ENCODE results near the gene SEC14L1.

Gene SEC14L1

GRCh38 chr17:77237232-77238008, 96.7 kb downstream of the SEC14L1 start:
- DNase-seq (ENCODE audit: insufficient read length, low spot score): no peak
- TF ChIP-seq PAX5 (IDR thresholded peaks at IDR 0.05; ENCODE audit: insufficient read depth, low read length, severe bottlenecking): no peak
- no peak for TF ChIP-seq SPI1 (IDR thresholded peaks at IDR 0.05; ENCODE audit: low read depth, low read length)
- TF ChIP-seq POLR2AphosphoS5 (IDR thresholded peaks at IDR 0.05; ENCODE audit: low read depth, low read length): no peak
- no peak for TF ChIP-seq TAF1 (IDR thresholded peaks at IDR 0.05; ENCODE audit: low read depth, low read length)
- TF ChIP-seq POLR2A (IDR thresholded peaks at IDR 0.05; ENCODE audit: low read depth, low read length): no peak
- no peak for TF ChIP-seq POU2F2 (IDR thresholded peaks at IDR 0.05; ENCODE audit: low read depth, low read length)
- FAIRE-seq: peak; percentile 66

GRCh38 chr17:77240976-77241375, 100.2 kb downstream of the SEC14L1 start:
- FAIRE-seq: no peak
- TF ChIP-seq SPI1 (IDR thresholded peaks at IDR 0.05; ENCODE audit: low read depth, low read length) (no peak), TAF1 (IDR thresholded peaks at IDR 0.05; ENCODE audit: low read depth, low read length) (no peak), PAX5 (IDR thresholded peaks at IDR 0.05; ENCODE audit: insufficient read depth, low read length, severe bottlenecking) (no peak), POU2F2 (IDR thresholded peaks at IDR 0.05; ENCODE audit: low read depth, low read length) (no peak), POLR2A (IDR thresholded peaks at IDR 0.05; ENCODE audit: low read depth, low read length) (no peak)
- DNase-seq (ENCODE audit: insufficient read length, low spot score): no peak

- DNase-seq (ENCODE audit: insufficient read length, low spot score): no peak
- TF ChIP-seq POLR2A (IDR thresholded peaks at IDR 0.05; ENCODE audit: low read depth, low read length) (no peak), POLR2AphosphoS5 (IDR thresholded peaks at IDR 0.05; ENCODE audit: low read depth, low read length) (no peak), POU2F2 (IDR thresholded peaks at IDR 0.05; ENCODE audit: low read depth, low read length) (no peak), SPI1 (IDR thresholded peaks at IDR 0.05; ENCODE audit: low read depth, low read length) (no peak), PAX5 (IDR thresholded peaks at IDR 0.05; ENCODE audit: insufficient read depth, low read length, severe bottlenecking) (no peak), TAF1 (IDR thresholded peaks at IDR 0.05; ENCODE audit: low read depth, low read length) (no peak)
- FAIRE-seq: no peak
These were observed 101.5 kb downstream of the SEC14L1 start for GRCh38 chr17:77242118-77242851.

DNA sequence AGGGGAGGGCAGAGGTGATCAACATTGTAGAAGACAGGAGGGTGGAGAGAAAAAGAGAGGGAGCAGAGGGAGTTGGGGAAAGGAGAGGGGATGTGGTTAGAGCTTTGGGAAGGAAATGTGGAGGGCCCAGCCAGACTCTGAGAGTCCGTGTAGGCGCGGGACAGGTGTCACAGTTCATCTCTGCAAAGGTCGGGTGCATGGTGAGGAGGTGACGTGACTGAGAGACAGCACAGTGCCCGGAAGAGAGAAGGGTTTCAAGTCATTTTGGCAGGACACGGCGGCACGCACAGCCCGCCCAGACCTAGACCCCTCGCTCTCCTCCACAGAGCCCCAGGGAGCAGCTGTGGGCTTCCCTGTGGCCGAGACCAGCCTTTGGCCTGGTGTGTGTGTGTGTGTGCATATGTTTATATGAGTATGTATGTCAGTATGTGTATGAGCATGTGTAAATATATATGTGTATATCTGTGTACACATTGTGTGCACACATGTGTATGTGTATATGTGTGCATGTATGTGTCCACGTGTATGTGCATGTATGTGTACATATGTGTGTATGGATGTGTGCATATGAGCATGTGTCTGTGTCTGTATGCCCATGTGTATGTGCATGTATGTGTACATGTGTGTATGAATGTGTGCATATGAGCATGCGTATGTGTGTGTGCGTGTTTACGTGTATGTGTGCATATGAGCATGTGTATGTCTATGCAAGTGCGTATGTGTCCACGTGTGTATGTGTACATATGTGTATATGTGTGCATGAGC, 104.6 kb downstream of the SEC14L1 start:
- FAIRE-seq (peak; percentile 98), DNase-seq (ENCODE audit: insufficient read length, low spot score) (peak; percentile 70)

DNA sequence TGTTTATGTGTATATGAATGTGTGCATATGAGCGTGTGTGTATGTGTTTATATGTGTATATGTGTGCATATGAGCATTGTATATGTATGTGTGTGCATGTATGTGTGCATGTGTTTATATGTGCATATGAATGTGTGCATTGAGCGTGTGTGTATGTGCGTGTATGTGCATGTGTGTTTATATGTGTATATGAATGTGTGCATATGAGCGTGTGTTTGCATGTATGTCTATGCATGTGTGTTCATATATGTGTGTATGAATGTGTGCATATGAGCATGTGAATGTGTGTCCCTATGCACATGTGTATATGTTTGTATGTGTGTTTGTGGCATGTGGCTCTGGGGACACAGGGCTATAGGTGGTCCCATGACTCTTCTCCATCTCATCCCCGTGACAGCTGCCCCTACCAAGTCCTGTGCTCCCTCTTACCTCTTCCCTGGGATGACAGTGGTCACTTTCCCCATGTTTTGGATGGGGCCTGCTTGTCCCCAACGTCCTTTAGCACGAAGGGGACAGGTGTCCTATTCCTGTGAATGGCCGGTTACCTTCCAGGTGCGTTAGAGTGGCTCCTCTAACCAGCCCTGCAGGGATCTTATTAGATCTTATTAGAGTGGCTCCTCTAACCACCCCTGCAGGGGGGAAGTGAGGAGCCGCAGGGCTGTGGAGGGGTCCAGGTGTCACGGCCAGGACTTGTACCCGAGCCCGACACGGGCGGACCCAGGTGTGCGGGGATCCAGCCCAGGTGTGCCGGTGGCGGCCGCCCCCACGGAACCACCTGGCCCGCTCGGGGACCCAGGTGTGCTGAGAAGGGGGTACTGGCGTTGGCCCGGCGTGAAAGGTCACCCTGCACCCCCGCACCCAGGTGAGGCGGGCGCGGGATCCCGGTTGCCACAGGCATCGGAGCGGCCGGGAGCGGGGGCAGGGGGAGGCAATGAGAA, 105.6 kb downstream of the SEC14L1 start:
- FAIRE-seq: no peak
- DNase-seq (ENCODE audit: insufficient read length, low spot score): no peak
- no peak for TF ChIP-seq PAX5 (IDR thresholded peaks at IDR 0.05; ENCODE audit: insufficient read depth, low read length, severe bottlenecking)
- TF ChIP-seq TAF1 (IDR thresholded peaks at IDR 0.05; ENCODE audit: low read depth, low read length): no peak
- TF ChIP-seq POLR2AphosphoS5 (IDR thresholded peaks at IDR 0.05; ENCODE audit: low read depth, low read length): no peak
- TF ChIP-seq SPI1 (IDR thresholded peaks at IDR 0.05; ENCODE audit: low read depth, low read length): no peak
- TF ChIP-seq POU2F2 (IDR thresholded peaks at IDR 0.05; ENCODE audit: low read depth, low read length): no peak
- TF ChIP-seq POLR2A (IDR thresholded peaks at IDR 0.05; ENCODE audit: low read depth, low read length): no peak

More for the DNA sequence above, 104.6 kb downstream of the SEC14L1 start:
- peak; percentile 62; the same call in 1 of the 2 replicates for TF ChIP-seq POU2F2 (IDR thresholded peaks at IDR 0.05; ENCODE audit: low read depth, low read length)
- 0 out of 2 replicates have a peak, but pooled peaks have one; percentile 2 for TF ChIP-seq SPI1 (IDR thresholded peaks at IDR 0.05; ENCODE audit: low read depth, low read length)
- no peak for TF ChIP-seq POLR2AphosphoS5 (IDR thresholded peaks at IDR 0.05; ENCODE audit: low read depth, low read length)
- TF ChIP-seq TAF1 (IDR thresholded peaks at IDR 0.05; ENCODE audit: low read depth, low read length): peak; percentile 63; the same call in 1 of the 2 replicates
- no peak for TF ChIP-seq POLR2A (IDR thresholded peaks at IDR 0.05; ENCODE audit: low read depth, low read length)

GRCh38 chr17:77247048-77247541, 106.3 kb downstream of the SEC14L1 start:
- TF ChIP-seq POU2F2 (IDR thresholded peaks at IDR 0.05; ENCODE audit: low read depth, low read length): no peak
- no peak for TF ChIP-seq POLR2A (IDR thresholded peaks at IDR 0.05; ENCODE audit: low read depth, low read length)
- TF ChIP-seq TAF1 (IDR thresholded peaks at IDR 0.05; ENCODE audit: low read depth, low read length): no peak
- TF ChIP-seq POLR2AphosphoS5 (IDR thresholded peaks at IDR 0.05; ENCODE audit: low read depth, low read length): no peak
- no peak for TF ChIP-seq PAX5 (IDR thresholded peaks at IDR 0.05; ENCODE audit: insufficient read depth, low read length, severe bottlenecking)
- TF ChIP-seq SPI1 (IDR thresholded peaks at IDR 0.05; ENCODE audit: low read depth, low read length): no peak
- FAIRE-seq (peak; percentile 85), DNase-seq (ENCODE audit: insufficient read length, low spot score) (peak; percentile 88)

DNA sequence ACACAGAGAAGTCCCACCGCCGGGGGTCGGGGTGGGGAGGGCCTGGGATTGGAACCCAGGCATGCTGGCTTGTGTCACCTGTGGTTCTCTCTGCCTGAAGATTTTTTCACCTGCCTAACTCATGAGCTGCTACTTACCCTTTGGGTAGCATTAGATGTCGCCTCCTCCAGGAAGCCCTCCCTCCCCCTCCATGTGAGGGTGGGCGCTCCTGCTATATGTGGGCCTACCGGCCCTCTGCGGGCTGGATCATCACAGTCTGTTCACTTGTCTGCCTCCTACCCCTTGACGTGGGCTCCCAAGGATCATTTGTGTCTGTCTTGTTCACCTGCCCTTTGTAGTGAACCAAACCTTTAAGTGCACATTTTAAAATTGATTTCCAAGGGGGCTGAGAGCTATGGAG, 106.8 kb downstream of the SEC14L1 start:
- no peak for DNase-seq (ENCODE audit: insufficient read length, low spot score)
- FAIRE-seq: no peak
- no peak for TF ChIP-seq POLR2AphosphoS5 (IDR thresholded peaks at IDR 0.05; ENCODE audit: low read depth, low read length)
- TF ChIP-seq TAF1 (IDR thresholded peaks at IDR 0.05; ENCODE audit: low read depth, low read length): no peak
- TF ChIP-seq POLR2A (IDR thresholded peaks at IDR 0.05; ENCODE audit: low read depth, low read length): no peak
- TF ChIP-seq SPI1 (IDR thresholded peaks at IDR 0.05; ENCODE audit: low read depth, low read length): no peak
- TF ChIP-seq PAX5 (IDR thresholded peaks at IDR 0.05; ENCODE audit: insufficient read depth, low read length, severe bottlenecking): no peak
